ENCODE data around the gene LDB1.

Gene LDB1

GRCh38 chr10:102147561-102147960 is 27.4 kb upstream of the LDB1 start:
- Histone ChIP-seq H3K4me3 (ENCODE audit: low read length) (no peak overlapping the region), H3K9me3 (ENCODE audit: insufficient read depth, low read length) (no peaks in the 10 kb centered on the region), H3K36me3 (replicated peaks; ENCODE audit: low read depth, low read length) (peaks cover 31% of the 10 kb centered on the region), H3K9ac (ENCODE audit: low read length) (no peak overlapping the region), H2AFZ (ENCODE audit: low read depth, low read length) (no peak overlapping the region), H3K27ac (ENCODE audit: low read length) (no peak overlapping the region), H4K20me1 (ENCODE audit: insufficient read depth, low read length) (peaks cover 3% of the 10 kb centered on the region; the same call in 1 of the 2 replicates), H3K79me2 (ENCODE audit: low read length) (peaks cover 25% of the 10 kb centered on the region), H3K4me1 (ENCODE audit: low read length) (peaks cover 16% of the 10 kb centered on the region), H3K27me3 (ENCODE audit: low read depth, low read length) (no peaks in the 10 kb centered on the region), H3K4me2 (ENCODE audit: low read length) (no peak overlapping the region)
- TF ChIP-seq EZH2phosphoT487 (IDR thresholded peaks at IDR 0.05; ENCODE audit: low read depth) (no peak), CTCF (IDR thresholded peaks at IDR 0.05; ENCODE audit: low read depth, low read length) (no peak)

- H3K79me2 ChIP-seq (ENCODE audit: low read length), result peaks cover 21% of the 10 kb centered on the region
- H3K27me3 ChIP-seq (ENCODE audit: low read depth, low read length), result no peaks in the 10 kb centered on the region
- no peaks in the 10 kb centered on the region for H3K9me3 ChIP-seq (ENCODE audit: insufficient read depth, low read length)
- H3K36me3 ChIP-seq (replicated peaks; ENCODE audit: low read depth, low read length), result peaks cover 31% of the 10 kb centered on the region
- H3K27ac ChIP-seq (ENCODE audit: low read length), result no peak overlapping the region
- no peak overlapping the region for H2AFZ ChIP-seq (ENCODE audit: low read depth, low read length)
- no peak overlapping the region for H3K9ac ChIP-seq (ENCODE audit: low read length)
- H3K4me3 ChIP-seq (ENCODE audit: low read length), result no peak overlapping the region
- H3K4me2 ChIP-seq (ENCODE audit: low read length), result no peak overlapping the region
- peaks cover 16% of the 10 kb centered on the region for H3K4me1 ChIP-seq (ENCODE audit: low read length)
- peaks cover 3% of the 10 kb centered on the region; the same call in 1 of the 2 replicates for H4K20me1 ChIP-seq (ENCODE audit: insufficient read depth, low read length)
- no peak for TF ChIP-seq CTCF (IDR thresholded peaks at IDR 0.05; ENCODE audit: low read depth, low read length)
- no peak for TF ChIP-seq EZH2phosphoT487 (IDR thresholded peaks at IDR 0.05; ENCODE audit: low read depth)
Measured at GRCh38 chr10:102146971-102147428, 26.8 kb upstream of the LDB1 start.

GRCh38 chr10:102141583-102142107 is 21.5 kb upstream of the LDB1 start:
- H3K4me1 ChIP-seq (ENCODE audit: low read length), result no peaks in the 10 kb centered on the region
- no peak overlapping the region for H2AFZ ChIP-seq (ENCODE audit: low read depth, low read length)
- peaks cover 15% of the 10 kb centered on the region for H4K20me1 ChIP-seq (ENCODE audit: insufficient read depth, low read length)
- H3K27ac ChIP-seq (ENCODE audit: low read length), result no peak overlapping the region
- H3K27me3 ChIP-seq (ENCODE audit: low read depth, low read length), result no peaks in the 10 kb centered on the region
- no peak overlapping the region for H3K4me3 ChIP-seq (ENCODE audit: low read length)
- TF ChIP-seq EZH2phosphoT487 (IDR thresholded peaks at IDR 0.05; ENCODE audit: low read depth) (no peak), CTCF (IDR thresholded peaks at IDR 0.05; ENCODE audit: low read depth, low read length) (no peak)
- no peak overlapping the region for H3K9ac ChIP-seq (ENCODE audit: low read length)
- H3K9me3 ChIP-seq (ENCODE audit: insufficient read depth, low read length), result no peaks in the 10 kb centered on the region
- peaks cover 57% of the 10 kb centered on the region for H3K36me3 ChIP-seq (replicated peaks; ENCODE audit: low read depth, low read length)
- no peak overlapping the region for H3K4me2 ChIP-seq (ENCODE audit: low read length)
- H3K79me2 ChIP-seq (ENCODE audit: low read length), result peaks cover 67% of the 10 kb centered on the region

- Histone ChIP-seq H3K4me2 (ENCODE audit: low read length) (no peak overlapping the region), H3K27ac (ENCODE audit: low read length) (no peak overlapping the region), H4K20me1 (ENCODE audit: insufficient read depth, low read length) (peaks cover 20% of the 10 kb centered on the region), H3K36me3 (replicated peaks; ENCODE audit: low read depth, low read length) (peaks cover 60% of the 10 kb centered on the region), H3K9me3 (ENCODE audit: insufficient read depth, low read length) (no peaks in the 10 kb centered on the region), H2AFZ (ENCODE audit: low read depth, low read length) (no peak overlapping the region), H3K4me3 (ENCODE audit: low read length) (no peak overlapping the region), H3K79me2 (ENCODE audit: low read length) (peaks cover 74% of the 10 kb centered on the region), H3K9ac (ENCODE audit: low read length) (no peak overlapping the region), H3K27me3 (ENCODE audit: low read depth, low read length) (no peaks in the 10 kb centered on the region), H3K4me1 (ENCODE audit: low read length) (peaks cover 2% of the 10 kb centered on the region; the same call in 1 of the 2 replicates)
- TF ChIP-seq EZH2phosphoT487 (IDR thresholded peaks at IDR 0.05; ENCODE audit: low read depth), result no peak
- TF ChIP-seq CTCF (IDR thresholded peaks at IDR 0.05; ENCODE audit: low read depth, low read length), result no peak
Measured at GRCh38 chr10:102140913-102141540, 20.9 kb upstream of the LDB1 start.

All from OCI-LY3 (cell line).